Stimulated activated CD8-positive, alpha-beta memory T cell treated with anti-CD3 and anti-CD28 coated beads, Interleukin-12 subunit alpha, Interleukin-12 subunit beta, amount 100 ng/mL, for 24 hours (primary cell): ENCODE data around the gene AMHR2.
"Not testable (repeated sequence)": the region's sequence is repeated elsewhere in the genome, so short reads cannot be mapped to it uniquely, and the experiment has no call there.

Experiments used
- DNase-seq: peaks from one replicate; pipeline ENCODE4 v3.0.0-alpha.2; 2020; ENCODE audit errors: extremely low read depth

The AMHR2 gene

DNA sequence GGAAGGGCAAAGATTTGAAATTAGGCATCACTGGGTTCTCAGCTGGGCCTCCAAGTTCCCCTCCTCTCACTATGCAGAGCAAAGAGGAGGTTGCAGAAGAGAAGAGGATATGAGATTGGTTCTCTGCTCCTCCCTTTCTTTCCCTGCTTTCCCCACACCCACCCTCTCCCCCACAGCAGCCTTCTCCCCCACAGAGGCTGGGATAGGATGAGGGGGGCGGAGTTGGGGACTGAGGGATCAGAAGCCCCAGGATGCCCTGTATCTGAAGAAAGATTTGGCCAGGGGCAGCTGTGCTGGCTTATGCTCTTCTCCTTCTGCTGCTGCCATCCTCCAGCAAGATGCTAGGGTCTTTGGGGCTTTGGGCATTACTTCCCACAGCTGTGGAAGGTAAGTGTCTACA is at the start of gene AMHR2:
TSS of gene AMHR2 (plus strand) at position 259 of the 400 bp plus-strand sequence. CDS start at position 339, 80 bp downstream.
- no peak for DNase-seq

DNA sequence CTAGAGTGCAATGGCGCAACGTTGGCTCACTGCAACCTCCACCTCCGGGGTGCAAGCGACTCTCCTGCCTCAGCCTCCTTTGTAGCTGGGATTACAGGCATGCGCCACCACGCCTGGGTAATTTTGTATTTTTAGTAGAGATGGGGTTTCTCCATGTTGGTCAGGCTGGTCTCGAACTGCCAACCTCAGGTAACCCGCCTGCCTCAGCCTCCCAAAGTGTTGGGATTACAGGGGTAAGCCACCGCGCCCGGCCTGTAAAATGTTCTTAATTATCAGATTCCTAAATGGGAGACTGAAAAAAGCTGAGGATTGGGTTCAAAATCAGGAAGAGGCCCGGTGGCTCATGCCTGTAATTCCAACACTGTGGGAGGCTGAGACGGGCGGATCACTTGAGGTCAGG is 49.4 kb upstream of the AMHR2 start:
- not testable (repeated sequence) for DNase-seq

DNA sequence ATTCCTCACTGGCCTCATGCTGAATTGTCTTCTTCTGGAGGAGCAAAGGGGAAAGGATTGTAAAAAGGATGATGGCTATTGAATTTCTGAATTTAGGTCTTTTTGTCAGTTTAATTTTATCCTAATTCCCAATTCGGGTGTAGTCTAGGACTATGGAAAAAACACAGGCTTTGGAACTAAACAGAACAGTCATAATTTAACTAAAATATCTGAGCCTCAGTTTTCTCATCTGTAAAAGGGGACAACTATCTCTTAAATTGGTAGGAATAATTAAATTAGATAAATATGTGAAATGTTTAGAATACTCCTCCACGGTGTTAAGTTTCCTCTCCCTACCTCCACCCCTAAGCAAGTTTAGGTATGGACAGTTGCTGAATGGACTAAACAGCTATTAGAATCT is 46.9 kb upstream of the AMHR2 start:
- no peak for DNase-seq

- DNase-seq = no peak
Observed at GRCh38 chr12:53378222-53378621, 45.4 kb upstream of the AMHR2 start.

DNA sequence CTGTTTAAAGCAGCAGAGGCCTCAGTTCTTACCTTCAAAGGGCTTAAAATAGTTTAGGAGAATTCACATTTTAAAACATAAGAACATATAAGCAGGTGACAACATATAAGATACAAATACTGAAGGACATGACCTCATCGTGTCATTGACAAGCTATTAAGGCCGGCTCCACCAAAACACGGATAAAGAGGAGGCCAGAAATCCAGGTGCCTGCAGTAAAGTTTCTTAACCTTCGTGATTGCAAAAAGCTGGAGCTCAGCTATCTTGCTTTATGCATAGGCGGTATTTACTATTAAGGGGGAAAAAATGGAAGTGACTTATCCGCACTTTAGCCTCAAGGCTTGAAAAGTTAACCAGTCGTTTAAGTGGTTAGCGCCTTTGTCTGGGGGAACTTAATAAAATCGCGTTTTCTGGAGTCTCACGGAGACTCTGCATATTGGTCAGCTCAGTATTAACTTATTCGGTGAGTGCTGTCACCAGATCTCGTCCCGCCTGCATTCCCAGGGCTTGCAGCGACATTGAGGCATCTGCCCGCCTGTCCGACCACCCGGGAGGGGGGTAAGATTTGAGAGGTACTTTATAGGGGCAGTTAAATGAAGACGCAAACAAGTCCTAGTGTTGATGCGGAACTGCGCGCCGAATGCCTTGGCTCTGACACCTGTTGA is 44.8 kb upstream of the AMHR2 start:
- no peak for DNase-seq

DNA sequence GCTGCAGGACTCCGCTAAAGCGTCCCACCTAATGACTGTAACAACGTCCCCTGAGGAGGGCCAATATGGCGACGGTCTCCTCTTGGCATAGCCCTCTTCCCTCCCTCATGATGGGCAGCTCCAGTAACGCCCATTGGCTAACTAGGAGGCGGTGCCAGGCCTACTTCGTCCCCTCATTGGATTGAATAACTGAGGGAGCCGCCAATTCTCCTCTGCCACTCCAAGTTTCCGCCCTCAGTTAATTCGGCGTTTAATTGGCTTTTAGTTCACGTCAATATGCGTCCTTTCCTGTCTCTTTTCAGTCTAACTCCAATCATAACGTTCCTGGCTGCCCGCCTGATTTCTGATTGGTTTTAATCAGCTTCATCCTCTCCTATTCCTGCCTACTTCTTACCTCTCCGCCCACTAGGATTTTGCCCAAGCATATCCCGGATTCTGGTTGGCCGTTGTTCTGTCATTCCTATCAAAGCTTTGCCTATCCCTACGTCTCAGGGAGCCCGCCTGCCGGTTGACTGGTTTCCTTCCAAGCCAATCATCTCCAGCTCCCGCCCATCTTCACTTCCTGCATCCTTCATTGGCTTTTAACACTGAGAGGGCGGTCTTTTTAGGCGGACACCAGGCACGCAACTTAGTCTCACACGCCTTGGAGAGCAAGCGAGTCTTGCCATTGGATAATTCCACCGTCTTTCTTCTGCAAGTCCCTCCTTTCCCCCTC is 44.1 kb upstream of the AMHR2 start:
- peak; percentile 91 for DNase-seq

DNA sequence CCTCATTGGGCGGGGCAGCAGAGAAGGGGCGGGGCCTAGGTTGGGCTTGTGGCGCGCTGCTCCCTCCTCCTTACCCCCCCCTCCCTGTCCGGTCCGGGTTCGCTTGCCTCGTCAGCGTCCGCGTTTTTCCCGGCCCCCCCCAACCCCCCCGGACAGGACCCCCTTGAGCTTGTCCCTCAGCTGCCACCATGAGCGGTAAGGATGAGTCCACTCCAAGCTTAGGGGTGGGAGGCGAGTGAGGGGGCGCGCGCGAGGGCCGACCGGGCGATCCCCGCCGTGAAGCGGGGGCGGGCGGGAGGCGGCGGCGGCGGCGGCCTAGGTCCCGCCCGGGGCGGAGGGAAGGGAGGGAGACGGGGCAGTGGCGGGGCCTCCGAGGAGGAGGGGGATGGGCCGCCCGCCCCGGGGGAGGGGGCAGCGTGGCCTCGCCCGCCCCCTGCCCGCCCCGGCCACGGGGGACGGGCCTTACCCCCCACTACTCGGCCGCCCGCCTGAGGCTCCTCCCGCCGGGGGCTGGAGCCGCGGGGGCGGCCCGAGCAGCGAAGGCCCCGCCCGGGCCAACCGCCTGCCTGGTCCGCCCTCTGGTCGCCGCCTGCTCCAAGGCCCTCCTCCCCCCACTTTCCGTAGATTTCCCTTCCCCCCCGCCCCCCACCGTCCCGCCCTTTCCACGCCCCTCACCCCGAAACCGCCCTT is 43.4 kb upstream of the AMHR2 start, which contains the start of gene SP1:
TSS of gene SP1 (plus strand) at position 73 of the 690 bp plus-strand sequence. CDS start at position 189, 116 bp downstream.
- DNase-seq = peak; percentile 67

DNA sequence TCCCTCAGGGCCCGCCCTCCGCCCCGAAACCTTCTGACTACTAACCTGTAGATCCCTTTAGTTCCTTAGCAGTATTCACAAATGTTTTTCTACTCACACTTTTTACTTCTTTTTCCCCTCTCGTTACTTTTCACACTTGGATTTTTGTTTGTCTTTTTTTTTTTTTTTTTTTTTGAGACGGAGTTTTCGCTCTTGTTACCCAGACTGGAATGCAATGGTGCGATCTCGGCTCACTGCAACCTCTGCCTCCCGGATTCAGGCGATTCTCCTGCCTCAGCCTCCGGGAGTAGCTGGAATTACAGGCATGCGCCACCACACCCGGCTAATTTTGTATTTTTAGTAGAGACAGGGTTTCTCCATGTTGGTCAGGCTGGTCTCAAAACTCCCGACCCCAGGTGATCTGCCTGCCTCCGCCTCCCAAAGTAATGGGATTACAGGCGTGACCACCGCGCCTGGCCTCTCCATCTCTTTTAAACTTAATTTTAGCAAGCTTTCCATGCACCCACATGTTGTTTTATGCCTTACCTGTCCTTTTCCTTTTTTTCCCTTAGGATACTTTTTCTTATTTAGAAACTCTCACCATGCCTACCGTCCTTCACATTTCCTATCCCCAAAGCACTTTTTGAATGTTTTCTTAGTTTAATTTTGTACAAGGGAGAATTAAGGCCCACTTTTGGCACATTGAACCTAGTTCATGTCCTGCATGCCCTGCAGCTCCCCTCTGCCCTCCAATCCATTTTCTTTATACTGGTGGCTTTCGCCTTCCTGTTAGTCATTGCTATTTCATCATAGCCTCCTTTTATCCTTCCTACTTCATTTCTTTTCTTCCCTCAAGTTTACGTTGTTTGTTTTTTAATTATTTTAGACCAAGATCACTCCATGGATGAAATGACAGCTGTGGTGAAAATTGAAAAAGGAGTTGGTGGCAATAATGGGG is 42.6 kb upstream of the AMHR2 start:
- no peak for DNase-seq

DNA sequence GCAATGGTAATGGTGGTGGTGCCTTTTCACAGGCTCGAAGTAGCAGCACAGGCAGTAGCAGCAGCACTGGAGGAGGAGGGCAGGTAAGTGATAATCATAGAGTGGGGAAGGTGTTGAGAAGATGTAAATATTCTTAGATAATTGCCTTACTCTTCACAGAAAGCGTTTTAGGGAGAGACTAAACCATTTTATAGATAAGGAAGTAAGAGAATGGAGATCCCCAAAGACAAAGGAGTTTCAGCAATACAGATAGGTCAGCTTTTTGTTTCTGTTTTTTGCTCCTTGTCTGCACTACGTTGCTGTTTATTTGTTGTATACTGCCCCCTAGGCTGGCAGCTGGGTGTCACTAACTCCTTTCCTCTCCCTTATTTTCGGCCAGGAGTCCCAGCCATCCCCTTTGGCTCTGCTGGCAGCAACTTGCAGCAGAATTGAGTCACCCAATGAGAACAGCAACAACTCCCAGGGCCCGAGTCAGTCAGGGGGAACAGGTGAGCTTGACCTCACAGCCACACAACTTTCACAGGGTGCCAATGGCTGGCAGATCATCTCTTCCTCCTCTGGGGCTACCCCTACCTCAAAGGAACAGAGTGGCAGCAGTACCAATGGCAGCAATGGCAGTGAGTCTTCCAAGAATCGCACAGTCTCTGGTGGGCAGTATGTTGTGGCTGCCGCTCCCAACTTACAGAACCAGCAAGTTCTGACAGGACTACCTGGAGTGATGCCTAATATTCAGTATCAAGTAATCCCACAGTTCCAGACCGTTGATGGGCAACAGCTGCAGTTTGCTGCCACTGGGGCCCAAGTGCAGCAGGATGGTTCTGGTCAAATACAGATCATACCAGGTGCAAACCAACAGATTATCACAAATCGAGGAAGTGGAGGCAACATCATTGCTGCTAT is 41.7 kb upstream of the AMHR2 start:
- DNase-seq = no peak

DNA sequence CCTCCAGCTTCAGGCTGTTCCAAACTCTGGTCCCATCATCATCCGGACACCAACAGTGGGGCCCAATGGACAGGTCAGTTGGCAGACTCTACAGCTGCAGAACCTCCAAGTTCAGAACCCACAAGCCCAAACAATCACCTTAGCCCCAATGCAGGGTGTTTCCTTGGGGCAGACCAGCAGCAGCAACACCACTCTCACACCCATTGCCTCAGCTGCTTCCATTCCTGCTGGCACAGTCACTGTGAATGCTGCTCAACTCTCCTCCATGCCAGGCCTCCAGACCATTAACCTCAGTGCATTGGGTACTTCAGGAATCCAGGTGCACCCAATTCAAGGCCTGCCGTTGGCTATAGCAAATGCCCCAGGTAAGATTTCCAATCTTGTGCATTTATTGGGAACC is 40.4 kb upstream of the AMHR2 start:
- no peak for DNase-seq

- DNase-seq = not testable (repeated sequence)
Observed at GRCh38 chr12:53386381-53386780, 37.3 kb upstream of the AMHR2 start.

GRCh38 chr12:53388932-53389331 is 34.7 kb upstream of the AMHR2 start:
- no peak for DNase-seq

DNA sequence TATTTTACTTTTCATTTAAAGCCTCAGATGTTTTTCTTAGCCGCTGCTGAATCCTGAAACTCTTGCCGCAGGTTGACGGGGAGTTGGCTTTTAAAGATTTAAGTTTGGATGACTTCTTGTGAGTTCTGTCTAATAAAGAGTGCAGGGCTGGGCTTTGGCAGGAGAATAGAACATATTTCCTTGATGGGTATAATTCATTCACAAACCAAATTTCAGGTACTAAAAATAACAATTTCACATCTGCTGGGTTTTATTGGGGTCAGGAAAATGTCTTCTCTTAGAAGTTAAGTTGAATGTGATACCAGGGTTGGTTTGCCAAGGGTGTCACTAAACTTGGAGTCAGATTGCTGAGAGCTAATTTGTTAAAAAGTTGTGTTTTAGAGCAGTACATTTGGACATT is 34.0 kb upstream of the AMHR2 start:
- no peak for DNase-seq

DNA sequence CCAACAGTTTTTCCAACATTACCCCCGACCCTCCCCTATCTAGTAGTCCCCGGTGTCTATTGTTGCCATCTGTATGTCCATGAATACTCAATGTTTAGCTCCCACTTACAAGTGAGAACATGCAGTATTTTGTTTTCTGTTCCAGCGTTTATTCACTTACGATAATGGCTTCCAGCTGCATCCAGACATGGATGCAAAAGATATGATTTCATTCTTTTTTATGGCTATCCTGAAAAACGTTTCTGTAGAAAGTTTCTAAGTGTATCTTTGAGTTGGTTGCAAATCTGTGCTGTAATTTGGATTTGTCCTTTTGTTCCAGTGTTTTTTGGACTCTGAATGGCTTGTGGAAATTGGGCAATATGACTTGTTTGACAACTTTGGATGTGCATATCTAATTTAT is 31.9 kb upstream of the AMHR2 start:
- DNase-seq = no peak

GRCh38 chr12:53399896-53400295 is 23.8 kb upstream of the AMHR2 start:
- DNase-seq = no peak

GRCh38 chr12:53402351-53402750 is 21.3 kb upstream of the AMHR2 start:
- not testable (repeated sequence) for DNase-seq

- DNase-seq = no peak
Observed at GRCh38 chr12:53402871-53403270, 20.8 kb upstream of the AMHR2 start.

DNA sequence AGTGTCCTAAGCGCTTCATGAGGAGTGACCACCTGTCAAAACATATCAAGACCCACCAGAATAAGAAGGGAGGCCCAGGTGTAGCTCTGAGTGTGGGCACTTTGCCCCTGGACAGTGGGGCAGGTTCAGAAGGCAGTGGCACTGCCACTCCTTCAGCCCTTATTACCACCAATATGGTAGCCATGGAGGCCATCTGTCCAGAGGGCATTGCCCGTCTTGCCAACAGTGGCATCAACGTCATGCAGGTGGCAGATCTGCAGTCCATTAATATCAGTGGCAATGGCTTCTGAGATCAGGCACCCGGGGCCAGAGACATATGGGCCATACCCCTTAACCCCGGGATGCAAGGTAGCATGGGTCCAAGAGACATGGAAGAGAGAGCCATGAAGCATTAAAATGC is 12.7 kb upstream of the AMHR2 start:
- no peak for DNase-seq

DNA sequence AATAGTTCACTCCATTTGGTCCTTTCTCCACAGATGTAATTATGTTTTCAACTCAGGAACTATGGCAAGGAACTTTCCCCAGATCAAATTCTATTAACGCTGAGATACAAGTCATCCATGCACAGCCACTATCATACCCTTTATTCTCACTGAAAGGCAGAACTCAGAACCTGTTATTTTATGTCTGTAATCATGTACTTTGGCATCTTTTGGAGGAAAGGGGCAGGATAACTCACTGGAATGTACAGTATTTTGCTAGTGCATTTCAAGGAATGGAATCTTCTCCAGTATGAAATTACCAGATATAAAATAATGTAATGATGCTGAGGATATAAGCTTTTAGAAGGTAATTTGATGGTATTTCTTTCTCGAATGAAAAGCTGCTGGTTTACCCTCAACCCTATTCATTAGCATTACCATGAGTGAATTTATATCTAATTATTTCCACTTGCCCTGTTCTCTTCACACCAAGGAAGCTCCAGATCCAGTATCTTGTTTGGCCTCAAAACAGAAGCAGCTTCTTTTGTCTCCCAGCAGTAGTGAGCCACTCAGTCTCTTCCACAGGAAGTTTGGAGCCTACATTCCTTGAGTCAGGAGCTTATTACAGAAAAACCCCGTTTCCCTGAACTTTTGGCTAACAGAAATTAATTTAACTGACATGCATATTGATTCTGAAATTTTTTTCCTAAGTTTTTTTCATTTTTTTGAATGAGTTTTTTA is 10.0 kb upstream of the AMHR2 start:
- no peak for DNase-seq
